K562 (cell line): ENCODE data around the gene PATL1. TPM values are rescaled to one million over a fixed set of nuclear protein-coding genes. Genes with fewer than 3 reads are reported as not detected.

Source experiments
- ATAC-seq: fragments of 200-7000 bp; cut with Tn5 transposase; 3 replicates; pipeline ENCODE4 v1.9.1; 2020; ENCODE audit warnings: moderate library complexity
- BruUV-seq: library from RNA; stranded (reverse); fragments of 400-500 nt; replicated peaks from 2 replicates; lab custom pipeline; 2021; lab: Mats Ljungman, UMichigan
- CTCF ChIA-PET: fragments of 300-600 bp; formaldehyde crosslinking; extraction: SDS; loops from one replicate; lab custom pipeline; 2021; ENCODE audit warnings: low intra/inter-chr PET ratio; lab: Yijun Ruan, JAX
- POLR2A ChIA-PET: fragments of 300-600, 350-650 bp; sonication (Branson Sonifier 250); formaldehyde crosslinking; extraction: SDS; loops from one replicate; lab custom pipeline; 2021; ENCODE audit warnings: antibody characterized with exemption, inconsistent platforms; lab: Yijun Ruan, JAX
- DNase-seq, 4 experiments: peaks; one replicate each; pipeline versions ENCODE4 v3.0.0 to v3.0.0-alpha.2; 2011 to 2018; ENCODE audit warnings: low spot score in 3 of 4, mixed read lengths in 3 of 4; ENCODE audit errors: extremely low read depth in 1 of 4
- FAIRE-seq: peaks from 2 replicates; lab custom pipeline; 2011; peaks lifted over from hg19 to GRCh38; lab: Jason Lieb, UNC
- H2AFZ ChIP-seq: 2 replicates; pipeline ENCODE4 v1.6.0; 2011; ENCODE audit warnings: low read depth, low read length, control low read depth, inconsistent platforms
- H3K27ac ChIP-seq: fragments of 200-600 bp; 3 replicates; pipeline ENCODE4 v1.8.0; 2011; ENCODE audit warnings: low read depth, mild to moderate bottlenecking, control low read depth, inconsistent platforms, low read length, moderate library complexity, mixed read lengths; ENCODE audit errors: extremely low read depth
- H3K27me3 ChIP-seq, 2 experiments: fragments of 300-600 bp in 1 of 2; 2 replicates in 1 of 2; 3 replicates in 1 of 2; pipeline versions ENCODE4 v1.6.0 to v1.8.0; 2011; ENCODE audit warnings: inconsistent platforms in 2 of 2, low read length in 2 of 2, mild to moderate bottlenecking in 1 of 2, mixed read lengths in 1 of 2, moderate library complexity in 1 of 2; ENCODE audit not compliant: control insufficient read depth in 2 of 2, insufficient read depth in 2 of 2
- H3K36me3 ChIP-seq: fragments of 300-600 bp; 3 replicates; pipeline ENCODE4 v1.8.0; 2011; ENCODE audit warnings: mild to moderate bottlenecking, low read length, inconsistent platforms; ENCODE audit not compliant: control insufficient read depth, insufficient read depth
- H3K4me1 ChIP-seq, 2 experiments: fragments of 200-600 bp in 1 of 2; replicated peaks in 1 of 2; 2 replicates in 1 of 2; 3 replicates in 1 of 2; pipeline versions ENCODE4 v1.5.1 to v1.8.0; 2011; ENCODE audit warnings: inconsistent platforms in 2 of 2, low read length in 2 of 2, mild to moderate bottlenecking in 1 of 2, mixed read lengths in 1 of 2, moderate library complexity in 1 of 2; ENCODE audit not compliant: control insufficient read depth in 2 of 2, insufficient read depth in 2 of 2
- H3K4me2 ChIP-seq: 2 replicates; pipeline ENCODE4 v1.6.1; 2011; ENCODE audit warnings: low read length, control low read depth, inconsistent platforms, mixed read lengths; ENCODE audit not compliant: insufficient read depth
- H3K4me3 ChIP-seq: fragments of 200-600 bp; sonication (generic), shearing (Covaris generic); 2 replicates; pipeline ENCODE4 v1.5.1; 2016; ENCODE audit warnings: control low read depth, inconsistent platforms
- H3K79me2 ChIP-seq: fragments of 200-600 bp; 3 replicates; pipeline ENCODE4 v1.8.0; 2011; ENCODE audit warnings: low read length, inconsistent platforms; ENCODE audit not compliant: control insufficient read depth, insufficient read depth
- H3K9ac ChIP-seq, 2 experiments: 2 replicates each; pipeline versions ENCODE4 v1.6.0 to v1.6.1; 2011; ENCODE audit warnings: low read depth in 2 of 2, low read length in 2 of 2, control low read depth in 1 of 2, inconsistent platforms in 1 of 2, mild to moderate bottlenecking in 1 of 2, mixed read lengths in 1 of 2; ENCODE audit not compliant: insufficient read depth in 1 of 2
- H3K9me1 ChIP-seq: one replicate; pipeline ENCODE4 v1.6.0; 2011; ENCODE audit warnings: inconsistent platforms, mild to moderate bottlenecking, low read length, moderate library complexity; ENCODE audit not compliant: control insufficient read depth, insufficient read depth
- H3K9me3 ChIP-seq: replicated peaks from 2 replicates; pipeline ENCODE4 v1.5.1; 2011; ENCODE audit warnings: low read depth, low read length, inconsistent platforms; ENCODE audit not compliant: control insufficient read depth, insufficient read depth
- H4K20me1 ChIP-seq: replicated peaks from 2 replicates; pipeline ENCODE4 v1.6.1; 2011; ENCODE audit warnings: low read length, inconsistent platforms, mixed read lengths; ENCODE audit not compliant: control insufficient read depth, insufficient read depth
- BRF1 ChIP-seq: IDR thresholded peaks from 3 replicates; pipeline ENCODE4 v1.6.1; 2011; ENCODE audit warnings: borderline replicate concordance, mild to moderate bottlenecking; ENCODE audit not compliant: insufficient read length; ENCODE audit errors: extremely low read depth
- CHD4 ChIP-seq: fragments of 200-600 bp; sonication (generic); IDR thresholded peaks from 3 replicates; pipeline ENCODE4 v1.6.1; 2012; ENCODE audit warnings: low read depth, mild to moderate bottlenecking, mixed read lengths, low read length, inconsistent platforms; ENCODE audit not compliant: insufficient read depth, insufficient replicate concordance, poor library complexity, severe bottlenecking
- MYBL2 ChIP-seq, 2 experiments: fragments of 450-650 bp in 1 of 2; sonication (generic) in 1 of 2; formaldehyde crosslinking in 1 of 2; IDR thresholded peaks; 2 replicates each; pipeline versions ENCODE4 v1.6.1 to v1.8.1; 2017 to 2022; ENCODE audit warnings: borderline replicate concordance in 1 of 2, inconsistent platforms in 1 of 2, low read depth in 1 of 2, mild to moderate bottlenecking in 1 of 2, missing genetic modification reagents in 1 of 2, moderate library complexity in 1 of 2
- RBFOX2 ChIP-seq: fragments of 200-400 bp; formaldehyde crosslinking; IDR thresholded peaks from 2 replicates; pipeline ENCODE4 v1.6.1; 2017; ENCODE audit warnings: low read depth, mild to moderate bottlenecking, low read length, moderate library complexity
- RBM25 ChIP-seq: fragments of 200-400 bp; formaldehyde crosslinking; IDR thresholded peaks from 2 replicates; pipeline ENCODE4 v1.6.1; 2018; ENCODE audit warnings: low read length, low read depth, moderate library complexity; ENCODE audit not compliant: severe bottlenecking
- TEAD4 ChIP-seq, 2 experiments: sonication (generic) in 1 of 2; formaldehyde crosslinking in 1 of 2; IDR thresholded peaks; 2 replicates each; pipeline versions ENCODE4 v1.6.1 to v1.8.0; 2012 to 2022; ENCODE audit warnings: borderline replicate concordance in 1 of 2, inconsistent platforms in 1 of 2, low read length in 1 of 2, mild to moderate bottlenecking in 1 of 2, missing genetic modification reagents in 1 of 2
- ZNF146 ChIP-seq: IDR thresholded peaks from one replicate; pipeline ENCODE4 v1.6.1; 2018; ENCODE audit warnings: missing compliant biosample characterization; ENCODE audit not compliant: unreplicated experiment
- ZNF24 ChIP-seq: fragments of 450-650 bp; IDR thresholded peaks from 2 replicates; pipeline ENCODE4 v1.6.1; 2016
- in situ Hi-C: fragments of 300-500 bp; cut with MboI; formaldehyde crosslinking; loops from 4 replicates; pipeline ENCODE4 v1.15.0; 2018; ENCODE audit warnings: inconsistent platforms, mixed read lengths
- intact Hi-C: fragments of 100-400 bp; cut with micrococcal nuclease; formaldehyde crosslinking; loops from 2 replicates; pipeline ENCODE4 v1.14.2; 2022
- polyA plus RNA-seq, 8 experiments: library from polyadenylated mRNA; depleted of rRNA in 4 of 8; stranded (reverse) in 5 of 8; unstranded in 3 of 8; fragments of >200 nt; fragmentation: Nextera tagmentation in 2 of 8; fragmentation: Illumina TruSeq in 1 of 8; extraction: Ambion mirVana in 2 of 8; extraction: Trizol in 1 of 8; gene quantifications; 2 replicates each; pipeline versions ENCODE4 v1.2.1 to v1.2.3, GENCODE V29; 2011 to 2014; ENCODE audit warnings: inconsistent platforms in 1 of 8, missing spikeins in 1 of 8
- total RNA-seq, 7 experiments: library from RNA; depleted of rRNA in 6 of 7; stranded (reverse); fragments of >200 nt in 6 of 7; fragmentation: Illumina TruSeq in 2 of 7; extraction: Trizol in 2 of 7; gene quantifications; 2 replicates each; pipeline versions ENCODE4 v1.2.1 to v1.2.3, GENCODE V29; 2011 to 2021; ENCODE audit warnings: low replicate concordance in 1 of 7
- TF ChIP-seq, protein P1 (sequence below): sonication (generic); formaldehyde crosslinking; IDR thresholded peaks from 2 replicates; pipeline ENCODE4 v1.8.1; 2023; ENCODE audit warnings: missing genetic modification reagents, mild to moderate bottlenecking, borderline replicate concordance

PATL1 gene
- total and polyA plus RNA-seq, 9 of the 15 experiments (the other 6 are each of a cell fraction or from before 2014, with no cell fraction given), result 3.2 to 48.0 (median 16.4) TPM

GRCh38 chr11:59629996-59630395 is 38.8 kb downstream of the PATL1 start:
- POLR2A ChIA-PET, result interaction anchor here (1.1 to 1.3 kb wide), 3 partner anchors 9 to 15 kb away, joined by 3 to 7 read pairs (median 4); partner anchors contain the start of gene OSBP

More at GRCh38 chr11:59629996-59630395, 38.8 kb downstream of the PATL1 start:
- in situ Hi-C loops, result no loop called here
- TF ChIP-seq, protein P1, sequence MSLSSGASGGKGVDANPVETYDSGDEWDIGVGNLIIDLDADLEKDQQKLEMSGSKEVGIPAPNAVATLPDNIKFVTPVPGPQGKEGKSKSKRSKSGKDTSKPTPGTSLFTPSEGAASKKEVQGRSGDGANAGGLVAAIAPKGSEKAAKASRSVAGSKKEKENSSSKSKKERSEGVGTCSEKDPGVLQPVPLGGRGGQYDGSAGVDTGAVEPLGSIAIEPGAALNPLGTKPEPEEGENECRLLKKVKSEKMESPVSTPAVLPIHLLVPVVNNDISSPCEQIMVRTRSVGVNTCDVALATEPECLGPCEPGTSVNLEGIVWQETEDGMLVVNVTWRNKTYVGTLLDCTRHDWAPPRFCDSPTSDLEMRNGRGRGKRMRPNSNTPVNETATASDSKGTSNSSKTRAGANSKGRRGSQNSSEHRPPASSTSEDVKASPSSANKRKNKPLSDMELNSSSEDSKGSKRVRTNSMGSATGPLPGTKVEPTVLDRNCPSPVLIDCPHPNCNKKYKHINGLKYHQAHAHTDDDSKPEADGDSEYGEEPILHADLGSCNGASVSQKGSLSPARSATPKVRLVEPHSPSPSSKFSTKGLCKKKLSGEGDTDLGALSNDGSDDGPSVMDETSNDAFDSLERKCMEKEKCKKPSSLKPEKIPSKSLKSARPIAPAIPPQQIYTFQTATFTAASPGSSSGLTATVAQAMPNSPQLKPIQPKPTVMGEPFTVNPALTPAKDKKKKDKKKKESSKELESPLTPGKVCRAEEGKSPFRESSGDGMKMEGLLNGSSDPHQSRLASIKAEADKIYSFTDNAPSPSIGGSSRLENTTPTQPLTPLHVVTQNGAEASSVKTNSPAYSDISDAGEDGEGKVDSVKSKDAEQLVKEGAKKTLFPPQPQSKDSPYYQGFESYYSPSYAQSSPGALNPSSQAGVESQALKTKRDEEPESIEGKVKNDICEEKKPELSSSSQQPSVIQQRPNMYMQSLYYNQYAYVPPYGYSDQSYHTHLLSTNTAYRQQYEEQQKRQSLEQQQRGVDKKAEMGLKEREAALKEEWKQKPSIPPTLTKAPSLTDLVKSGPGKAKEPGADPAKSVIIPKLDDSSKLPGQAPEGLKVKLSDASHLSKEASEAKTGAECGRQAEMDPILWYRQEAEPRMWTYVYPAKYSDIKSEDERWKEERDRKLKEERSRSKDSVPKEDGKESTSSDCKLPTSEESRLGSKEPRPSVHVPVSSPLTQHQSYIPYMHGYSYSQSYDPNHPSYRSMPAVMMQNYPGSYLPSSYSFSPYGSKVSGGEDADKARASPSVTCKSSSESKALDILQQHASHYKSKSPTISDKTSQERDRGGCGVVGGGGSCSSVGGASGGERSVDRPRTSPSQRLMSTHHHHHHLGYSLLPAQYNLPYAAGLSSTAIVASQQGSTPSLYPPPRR, result no peak
- TF ChIP-seq BRF1 (no peak), ZNF146 (CRISPR knock-in tag) (peak; percentile 72), MYBL2 (IDR thresholded peaks at IDR 0.05; ENCODE audit: low read depth) (no peak), MYBL2 (CRISPR knock-in tag; IDR thresholded peaks at IDR 0.05; ENCODE audit: borderline replicate concordance) (no peak), CHD4 (no peak), RBM25 (peak; percentile 43), ZNF24 (no peak), RBFOX2 (no peak), TEAD4 (IDR thresholded peaks at IDR 0.05; ENCODE audit: low read length) (no peak), TEAD4 (CRISPR knock-in tag; IDR thresholded peaks at IDR 0.05; ENCODE audit: borderline replicate concordance) (no peak)
- TF ChIP-seq, all 486 proteins: peak for 2
- Histone ChIP-seq H3K4me1 (no peaks in the 10 kb centered on the region; a peak in 1 of 5 replicates), H3K9me3 (no peaks in the 10 kb centered on the region), H3K27ac (no peak overlapping the region), H3K36me3 (no peaks in the 10 kb centered on the region), H4K20me1 (no peaks in the 10 kb centered on the region; the same call in 1 of the 2 replicates), H3K27me3 (no peaks in the 10 kb centered on the region), H3K79me2 (no peaks in the 10 kb centered on the region), H3K4me3 (no peak overlapping the region), H3K4me2 (no peak overlapping the region), H3K9me1 (no peaks in the 10 kb centered on the region), H2AFZ (no peak overlapping the region), H3K9ac (no peak overlapping the region)
- no peak for ATAC-seq
- no peak for DNase-seq
- no TSS peak for BruUV-seq
- CTCF ChIA-PET, result no interaction called here
- no peak for FAIRE-seq
- intact Hi-C loops, result no loop called here
